Fibroblast of lung (primary cell): Measurements from ENCODE around the gene ROR2. TPM values are rescaled to one million over a fixed set of nuclear protein-coding genes. Genes with fewer than 3 reads are reported as not detected.

Experiments
- DNase-seq, 2 donors: peaks; one replicate each; pipeline versions ENCODE4 v3.0.0 to v3.0.0-alpha.2; 2010; ENCODE audit warnings: low read depth in 2 of 2
- H2AFZ ChIP-seq: 2 replicates; pipeline ENCODE4 v1.5.1; 2012; ENCODE audit warnings: low read length, control low read depth, inconsistent platforms
- H3K27ac ChIP-seq: 2 replicates; pipeline ENCODE4 v1.5.1; 2011; ENCODE audit warnings: low read length, control low read depth; ENCODE audit not compliant: insufficient read depth
- H3K27me3 ChIP-seq: 2 replicates; pipeline ENCODE4 v1.5.1; 2011; ENCODE audit warnings: mild to moderate bottlenecking, low read length; ENCODE audit not compliant: control insufficient read depth, insufficient read depth
- H3K36me3 ChIP-seq: 2 replicates; pipeline ENCODE4 v1.5.1; 2011; ENCODE audit warnings: low read length; ENCODE audit not compliant: control insufficient read depth, insufficient read depth
- H3K4me1 ChIP-seq: 2 replicates; pipeline ENCODE4 v1.5.1; 2011; ENCODE audit warnings: low read length; ENCODE audit not compliant: control insufficient read depth, insufficient read depth; ENCODE audit errors: extremely low read depth
- H3K4me2 ChIP-seq: 2 replicates; pipeline ENCODE4 v1.5.1; 2011; ENCODE audit warnings: low read length, control low read depth; ENCODE audit not compliant: insufficient read depth; ENCODE audit errors: extremely low read depth
- H3K4me3 ChIP-seq, 4 experiments: fragments of 200-600 bp in 1 of 4; sonication (generic) in 1 of 4; replicated peaks in 1 of 4; 2 replicates each; pipeline ENCODE4 v1.5.1; 2011 to 2016; ENCODE audit warnings: low read length in 4 of 4, low read depth in 3 of 4, mild to moderate bottlenecking in 3 of 4, control low read depth in 2 of 4, inconsistent platforms in 1 of 4, mixed read lengths in 1 of 4; ENCODE audit not compliant: insufficient read depth in 1 of 4; ENCODE audit errors: control extremely low read depth in 1 of 4
- H3K79me2 ChIP-seq: 2 replicates; pipeline ENCODE4 v1.5.1; 2012; ENCODE audit warnings: mild to moderate bottlenecking, low read length, inconsistent platforms; ENCODE audit not compliant: control insufficient read depth, insufficient read depth
- H3K9ac ChIP-seq: 2 replicates; pipeline ENCODE4 v1.5.1; 2011; ENCODE audit warnings: mild to moderate bottlenecking, low read length, control low read depth; ENCODE audit not compliant: insufficient read depth
- H3K9me3 ChIP-seq: 2 replicates; pipeline ENCODE4 v1.5.1; 2012; ENCODE audit warnings: low read depth, low read length; ENCODE audit not compliant: control insufficient read depth, insufficient read depth
- H4K20me1 ChIP-seq: 2 replicates; pipeline ENCODE4 v1.5.1; 2011; ENCODE audit warnings: low read length; ENCODE audit not compliant: control insufficient read depth, insufficient read depth; ENCODE audit errors: extremely low read depth
- EZH2 ChIP-seq: IDR thresholded peaks from 2 replicates; pipeline ENCODE4 v1.5.1; 2012; ENCODE audit warnings: low read length, control low read depth, mild to moderate bottlenecking; ENCODE audit errors: missing control alignments
- polyA plus RNA-seq, 2 donors: library from polyadenylated mRNA; depleted of rRNA in 1 of 2; stranded (reverse) in 1 of 2; unstranded in 1 of 2; fragments of >200 nt; gene quantifications; 2 replicates each; pipeline ENCODE4 v1.2.1, GENCODE V29; 2011 to 2012; ENCODE audit warnings: missing spikeins in 1 of 2
- total RNA-seq: library from RNA; depleted of rRNA; stranded (reverse); fragments of >200 nt; gene quantifications from 2 replicates; pipeline ENCODE4 v1.2.1, GENCODE V29; 2014
- TF ChIP-seq, protein P1 (sequence below), 2 donors: IDR thresholded peaks in 1 of 2; conservative IDR thresholded peaks in 1 of 2; 1 replicate in 1 of 2; 2 replicates in 1 of 2; pipeline ENCODE4 v1.5.1; 2011 to 2012; ENCODE audit warnings: low read length in 2 of 2, control low read depth in 1 of 2, inconsistent platforms in 1 of 2, low read depth in 1 of 2, mild to moderate bottlenecking in 1 of 2

ROR2 gene
- total and polyA plus RNA-seq, 2 donors (not counting 1 experiment from before 2014, with no cell fraction given) = 2.3 to 27.9 TPM

GRCh38 chr9:91816356-91816755 is 133.7 kb downstream of the ROR2 start:
- TF ChIP-seq, protein P1, sequence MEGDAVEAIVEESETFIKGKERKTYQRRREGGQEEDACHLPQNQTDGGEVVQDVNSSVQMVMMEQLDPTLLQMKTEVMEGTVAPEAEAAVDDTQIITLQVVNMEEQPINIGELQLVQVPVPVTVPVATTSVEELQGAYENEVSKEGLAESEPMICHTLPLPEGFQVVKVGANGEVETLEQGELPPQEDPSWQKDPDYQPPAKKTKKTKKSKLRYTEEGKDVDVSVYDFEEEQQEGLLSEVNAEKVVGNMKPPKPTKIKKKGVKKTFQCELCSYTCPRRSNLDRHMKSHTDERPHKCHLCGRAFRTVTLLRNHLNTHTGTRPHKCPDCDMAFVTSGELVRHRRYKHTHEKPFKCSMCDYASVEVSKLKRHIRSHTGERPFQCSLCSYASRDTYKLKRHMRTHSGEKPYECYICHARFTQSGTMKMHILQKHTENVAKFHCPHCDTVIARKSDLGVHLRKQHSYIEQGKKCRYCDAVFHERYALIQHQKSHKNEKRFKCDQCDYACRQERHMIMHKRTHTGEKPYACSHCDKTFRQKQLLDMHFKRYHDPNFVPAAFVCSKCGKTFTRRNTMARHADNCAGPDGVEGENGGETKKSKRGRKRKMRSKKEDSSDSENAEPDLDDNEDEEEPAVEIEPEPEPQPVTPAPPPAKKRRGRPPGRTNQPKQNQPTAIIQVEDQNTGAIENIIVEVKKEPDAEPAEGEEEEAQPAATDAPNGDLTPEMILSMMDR (conservative IDR thresholded peaks at IDR 0.05 in 1 of 2, IDR thresholded peaks at IDR 0.05 in 1 of 2; ENCODE audit: low read depth in 1 of 2, low read length in 2 of 2) = no peak
- H3K9me3 ChIP-seq = no peaks in the 10 kb centered on the region
- H3K4me1 ChIP-seq = peaks cover 9% of the 10 kb centered on the region
- no peak overlapping the region for H3K4me3 ChIP-seq
- no peaks in the 10 kb centered on the region for H3K27me3 ChIP-seq
- no peaks in the 10 kb centered on the region for H4K20me1 ChIP-seq
- no peak overlapping the region for H3K4me2 ChIP-seq
- no peak overlapping the region for H2AFZ ChIP-seq
- no peaks in the 10 kb centered on the region for H3K36me3 ChIP-seq
- no peak overlapping the region for H3K27ac ChIP-seq
- no peaks in the 10 kb centered on the region for H3K79me2 ChIP-seq
- no peak overlapping the region for H3K9ac ChIP-seq
- no peak for DNase-seq

DNA sequence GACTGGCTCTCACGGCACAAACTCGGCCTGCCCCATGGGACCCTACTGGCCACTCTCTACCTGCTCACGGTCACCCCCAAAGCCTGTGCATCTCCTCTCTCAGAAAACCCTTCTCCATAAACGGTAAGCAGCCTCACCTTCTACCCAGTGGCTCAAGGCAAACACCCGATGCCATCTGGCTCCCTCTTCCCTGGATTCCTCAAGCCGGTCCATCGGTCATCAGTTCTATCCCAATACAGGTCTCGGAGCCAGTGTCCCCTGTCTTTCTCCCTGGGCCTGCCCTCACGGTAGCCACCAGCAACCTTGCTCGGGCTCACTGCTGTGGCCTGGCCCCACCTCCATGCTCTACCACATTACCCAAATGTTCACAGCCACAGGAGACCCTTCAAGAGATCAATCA is 134.1 kb downstream of the ROR2 start:
- Histone ChIP-seq H3K9me3 (no peaks in the 10 kb centered on the region), H2AFZ (no peak overlapping the region)
- DNase-seq = no peak

GRCh38 chr9:91814753-91815152 is 135.3 kb downstream of the ROR2 start:
- H3K27ac ChIP-seq = no peak overlapping the region
- no peak for DNase-seq

More for the DNA sequence above, 134.1 kb downstream of the ROR2 start:
- no peaks in the 10 kb centered on the region for H3K27me3 ChIP-seq
- no peaks in the 10 kb centered on the region for H3K79me2 ChIP-seq
- H3K27ac ChIP-seq = no peak overlapping the region
- H3K4me1 ChIP-seq = peaks cover 9% of the 10 kb centered on the region
- no peak overlapping the region for H3K4me2 ChIP-seq
- H3K36me3 ChIP-seq = no peaks in the 10 kb centered on the region
- H3K4me3 ChIP-seq = no peak overlapping the region
- TF ChIP-seq, protein P1 (conservative IDR thresholded peaks at IDR 0.05 in 1 of 2, IDR thresholded peaks at IDR 0.05 in 1 of 2; ENCODE audit: low read depth in 1 of 2, low read length in 2 of 2) = no peak
- no peak for TF ChIP-seq EZH2
- no peak overlapping the region for H3K9ac ChIP-seq
- no peaks in the 10 kb centered on the region for H4K20me1 ChIP-seq

More at GRCh38 chr9:91814753-91815152, 135.3 kb downstream of the ROR2 start:
- Histone ChIP-seq H3K4me1 (peaks cover 9% of the 10 kb centered on the region), H3K27me3 (no peaks in the 10 kb centered on the region), H3K9me3 (no peaks in the 10 kb centered on the region), H4K20me1 (no peaks in the 10 kb centered on the region), H3K79me2 (no peaks in the 10 kb centered on the region), H3K36me3 (no peaks in the 10 kb centered on the region), H3K4me3 (no peak overlapping the region), H2AFZ (no peak overlapping the region), H3K4me2 (no peak overlapping the region), H3K9ac (no peak overlapping the region)
- TF ChIP-seq, protein P1 (conservative IDR thresholded peaks at IDR 0.05 in 1 of 2, IDR thresholded peaks at IDR 0.05 in 1 of 2; ENCODE audit: low read depth in 1 of 2, low read length in 2 of 2) = no peak
- no peak for TF ChIP-seq EZH2
